ENCODE data around the gene SFR1.

DNA sequence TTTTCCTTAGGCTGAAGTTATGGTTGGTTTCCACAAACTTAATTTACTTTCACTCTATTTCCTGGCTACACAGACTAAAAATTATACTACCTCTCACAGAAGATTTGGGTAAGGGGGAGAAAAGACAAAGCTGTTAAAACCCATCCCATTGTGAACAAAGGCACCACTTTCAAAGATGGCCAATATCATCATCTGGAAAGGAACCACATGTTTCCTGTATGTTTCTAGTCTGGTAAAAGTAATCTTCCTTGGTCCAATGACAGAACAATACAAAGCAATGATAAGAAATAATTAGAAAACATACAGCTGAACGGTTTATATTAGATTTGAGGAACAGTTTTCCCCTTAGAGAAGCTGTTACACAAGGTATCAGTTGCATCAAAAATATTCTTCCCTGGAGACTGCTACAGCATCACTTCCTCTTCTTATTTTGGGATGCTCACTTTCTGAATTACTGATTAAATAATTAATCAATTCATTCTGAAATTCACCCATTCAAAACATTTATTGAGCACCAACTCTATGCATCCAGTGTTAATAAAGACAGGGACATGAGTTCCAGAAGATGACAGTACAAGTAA, 8.5 kb upstream of the SFR1 start:
- TF ChIP-seq, protein P1, sequence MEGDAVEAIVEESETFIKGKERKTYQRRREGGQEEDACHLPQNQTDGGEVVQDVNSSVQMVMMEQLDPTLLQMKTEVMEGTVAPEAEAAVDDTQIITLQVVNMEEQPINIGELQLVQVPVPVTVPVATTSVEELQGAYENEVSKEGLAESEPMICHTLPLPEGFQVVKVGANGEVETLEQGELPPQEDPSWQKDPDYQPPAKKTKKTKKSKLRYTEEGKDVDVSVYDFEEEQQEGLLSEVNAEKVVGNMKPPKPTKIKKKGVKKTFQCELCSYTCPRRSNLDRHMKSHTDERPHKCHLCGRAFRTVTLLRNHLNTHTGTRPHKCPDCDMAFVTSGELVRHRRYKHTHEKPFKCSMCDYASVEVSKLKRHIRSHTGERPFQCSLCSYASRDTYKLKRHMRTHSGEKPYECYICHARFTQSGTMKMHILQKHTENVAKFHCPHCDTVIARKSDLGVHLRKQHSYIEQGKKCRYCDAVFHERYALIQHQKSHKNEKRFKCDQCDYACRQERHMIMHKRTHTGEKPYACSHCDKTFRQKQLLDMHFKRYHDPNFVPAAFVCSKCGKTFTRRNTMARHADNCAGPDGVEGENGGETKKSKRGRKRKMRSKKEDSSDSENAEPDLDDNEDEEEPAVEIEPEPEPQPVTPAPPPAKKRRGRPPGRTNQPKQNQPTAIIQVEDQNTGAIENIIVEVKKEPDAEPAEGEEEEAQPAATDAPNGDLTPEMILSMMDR (IDR thresholded peaks at IDR 0.05; ENCODE audit: borderline replicate concordance, extremely low read depth, low read length, poor library complexity, severe bottlenecking) = no peak
- no peak for TF ChIP-seq EZH2 (IDR thresholded peaks at IDR 0.05; ENCODE audit: borderline replicate concordance, low read depth, low read length, severe bottlenecking)

Measured in DND-41 (cell line).